ENCODE measurements around the gene RPL41. TPM values are rescaled to one million over a fixed set of nuclear protein-coding genes. Genes with fewer than 3 reads are reported as not detected.

Gene RPL41
- total and polyA plus RNA-seq, 9 of the 15 experiments (the other 6 are each of a cell fraction or from before 2014, with no cell fraction given), result 3,403 to 11,276 (median 5,604) TPM

DNA sequence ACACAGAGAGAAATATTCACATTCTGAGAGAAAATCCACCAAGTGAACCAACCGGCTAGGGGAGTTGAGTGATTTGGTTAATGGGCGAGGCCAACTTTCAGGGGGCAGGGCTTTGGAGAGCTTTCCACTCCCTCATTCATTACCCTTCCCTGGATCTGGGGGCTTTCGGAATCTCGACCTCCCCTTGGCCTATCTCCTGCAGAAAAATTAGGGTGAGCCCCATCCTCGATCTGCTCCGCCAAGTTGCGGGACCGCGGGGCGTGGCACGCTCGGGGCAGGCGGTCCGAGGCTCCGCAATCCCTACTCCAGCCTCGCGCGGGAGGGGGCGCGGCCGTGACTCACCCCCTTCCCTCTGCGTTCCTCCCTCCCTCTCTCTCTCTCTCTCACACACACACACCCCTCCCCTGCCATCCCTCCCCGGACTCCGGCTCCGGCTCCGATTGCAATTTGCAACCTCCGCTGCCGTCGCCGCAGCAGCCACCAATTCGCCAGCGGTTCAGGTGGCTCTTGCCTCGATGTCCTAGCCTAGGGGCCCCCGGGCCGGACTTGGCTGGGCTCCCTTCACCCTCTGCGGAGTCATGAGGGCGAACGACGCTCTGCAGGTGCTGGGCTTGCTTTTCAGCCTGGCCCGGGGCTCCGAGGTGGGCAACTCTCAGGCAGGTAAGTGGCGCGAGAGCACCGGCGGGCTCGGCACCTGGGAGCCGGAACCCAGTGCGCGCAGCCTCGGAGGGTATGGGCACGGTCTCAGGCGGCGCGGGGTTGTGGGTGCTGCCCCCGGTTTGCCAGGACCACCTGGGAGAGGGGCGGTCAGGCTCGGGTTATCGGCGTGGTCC lies 36.5 kb upstream of the RPL41 start, which contains the start of gene ERBB3 (continued):
- TF ChIP-seq CREB1 (IDR thresholded peaks at IDR 0.05), result peak; percentile 54; the same call in 1 of the 2 replicates
- TF ChIP-seq CREB1 (CRISPR knock-in tag; IDR thresholded peaks at IDR 0.05), result peak; percentile 68
- TF ChIP-seq SOX6 (IDR thresholded peaks at IDR 0.05), result peak; percentile 30; the same call in 1 of the 2 replicates
- TF ChIP-seq, protein P1, sequence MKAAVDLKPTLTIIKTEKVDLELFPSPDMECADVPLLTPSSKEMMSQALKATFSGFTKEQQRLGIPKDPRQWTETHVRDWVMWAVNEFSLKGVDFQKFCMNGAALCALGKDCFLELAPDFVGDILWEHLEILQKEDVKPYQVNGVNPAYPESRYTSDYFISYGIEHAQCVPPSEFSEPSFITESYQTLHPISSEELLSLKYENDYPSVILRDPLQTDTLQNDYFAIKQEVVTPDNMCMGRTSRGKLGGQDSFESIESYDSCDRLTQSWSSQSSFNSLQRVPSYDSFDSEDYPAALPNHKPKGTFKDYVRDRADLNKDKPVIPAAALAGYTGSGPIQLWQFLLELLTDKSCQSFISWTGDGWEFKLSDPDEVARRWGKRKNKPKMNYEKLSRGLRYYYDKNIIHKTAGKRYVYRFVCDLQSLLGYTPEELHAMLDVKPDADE (conservative IDR thresholded peaks at IDR 0.05; ENCODE audit: control insufficient read depth, low read depth, low read length), result 0 out of 2 replicates have a peak, but pooled peaks have one; percentile 4
- no peak for TF ChIP-seq GABPA (tag; conservative IDR thresholded peaks at IDR 0.05; ENCODE audit: low read depth)
- peak; percentile 74 for TF ChIP-seq ATF7 (IDR thresholded peaks at IDR 0.05)
- TF ChIP-seq SUPT5H (IDR thresholded peaks at IDR 0.05), result peak; percentile 52
- TF ChIP-seq TAF15 (IDR thresholded peaks at IDR 0.05; ENCODE audit: low read depth, low read length), result 0 out of 2 replicates have a peak, but pooled peaks have one; percentile 34
- no peak for TF ChIP-seq MAFG (tag; conservative IDR thresholded peaks at IDR 0.05)
- peak; percentile 89 for TF ChIP-seq BCOR (IDR thresholded peaks at IDR 0.05)
- peak; percentile 45 for TF ChIP-seq ZFP36 (IDR thresholded peaks at IDR 0.05; ENCODE audit: low read depth, low read length, partially characterized antibody)
- peak; percentile 84 for TF ChIP-seq NBN (IDR thresholded peaks at IDR 0.05; ENCODE audit: low read depth)
- peak in 1 of 2 experiments; percentile 53; a peak in 2 of 4 replicates for TF ChIP-seq FOXK2 (conservative IDR thresholded peaks at IDR 0.05 in 1 of 2, IDR thresholded peaks at IDR 0.05 in 1 of 2; ENCODE audit: low read depth in 2 of 2)
- TF ChIP-seq, protein P2, sequence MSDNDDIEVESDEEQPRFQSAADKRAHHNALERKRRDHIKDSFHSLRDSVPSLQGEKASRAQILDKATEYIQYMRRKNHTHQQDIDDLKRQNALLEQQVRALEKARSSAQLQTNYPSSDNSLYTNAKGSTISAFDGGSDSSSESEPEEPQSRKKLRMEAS (CRISPR knock-in tag; IDR thresholded peaks at IDR 0.05), result peak; percentile 84
- peak; percentile 84; the same call in 1 of the 2 replicates for TF ChIP-seq HDAC2 (IDR thresholded peaks at IDR 0.05)
- TF ChIP-seq HDAC1 (IDR thresholded peaks at IDR 0.05), result peak in 1 of 2 experiments; percentile 91; a peak in 2 of 4 replicates
- TF ChIP-seq LCOR (CRISPR knock-in tag; IDR thresholded peaks at IDR 0.05), result peak; percentile 80
- no peak for TF ChIP-seq ZNF41 (CRISPR knock-in tag; conservative IDR thresholded peaks at IDR 0.05)
- TF ChIP-seq ARID1B (IDR thresholded peaks at IDR 0.05), result peak; percentile 83
- TF ChIP-seq MXI1 (IDR thresholded peaks at IDR 0.05; ENCODE audit: low read depth, low read length), result no peak; the same call in 1 of the 2 replicates
- TF ChIP-seq SREBF2 (CRISPR knock-in tag; IDR thresholded peaks at IDR 0.05), result no peak
- TF ChIP-seq KAT7 (CRISPR knock-in tag; IDR thresholded peaks at IDR 0.05; ENCODE audit: borderline replicate concordance), result peak; percentile 73; the same call in 1 of the 2 replicates
- TF ChIP-seq CREM (IDR thresholded peaks at IDR 0.05; ENCODE audit: low read depth), result peak; percentile 61
- TF ChIP-seq POLR2G (IDR thresholded peaks at IDR 0.05; ENCODE audit: low read depth, low read length), result peak; percentile 79
- peak; percentile 55 for TF ChIP-seq NEUROD1 (IDR thresholded peaks at IDR 0.05; ENCODE audit: borderline replicate concordance, low read depth, low read length, partially characterized antibody)
- no peak for TF ChIP-seq CBX1 (IDR thresholded peaks at IDR 0.05; ENCODE audit: low read depth)
- 0 out of 2 replicates have a peak, but pooled peaks have one; percentile 9 for TF ChIP-seq RB1 (IDR thresholded peaks at IDR 0.05; ENCODE audit: low read depth)
- TF ChIP-seq, protein P3, sequence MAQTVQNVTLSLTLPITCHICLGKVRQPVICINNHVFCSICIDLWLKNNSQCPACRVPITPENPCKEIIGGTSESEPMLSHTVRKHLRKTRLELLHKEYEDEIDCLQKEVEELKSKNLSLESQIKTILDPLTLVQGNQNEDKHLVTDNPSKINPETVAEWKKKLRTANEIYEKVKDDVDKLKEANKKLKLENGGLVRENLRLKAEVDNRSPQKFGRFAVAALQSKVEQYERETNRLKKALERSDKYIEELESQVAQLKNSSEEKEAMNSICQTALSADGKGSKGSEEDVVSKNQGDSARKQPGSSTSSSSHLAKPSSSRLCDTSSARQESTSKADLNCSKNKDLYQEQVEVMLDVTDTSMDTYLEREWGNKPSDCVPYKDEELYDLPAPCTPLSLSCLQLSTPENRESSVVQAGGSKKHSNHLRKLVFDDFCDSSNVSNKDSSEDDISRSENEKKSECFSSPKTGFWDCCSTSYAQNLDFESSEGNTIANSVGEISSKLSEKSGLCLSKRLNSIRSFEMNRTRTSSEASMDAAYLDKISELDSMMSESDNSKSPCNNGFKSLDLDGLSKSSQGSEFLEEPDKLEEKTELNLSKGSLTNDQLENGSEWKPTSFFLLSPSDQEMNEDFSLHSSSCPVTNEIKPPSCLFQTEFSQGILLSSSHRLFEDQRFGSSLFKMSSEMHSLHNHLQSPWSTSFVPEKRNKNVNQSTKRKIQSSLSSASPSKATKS (CRISPR knock-in tag; IDR thresholded peaks at IDR 0.05), result no peak

All from K562 (cell line).